ENCODE data around the gene ASTN2.

- TF ChIP-seq, protein P1, sequence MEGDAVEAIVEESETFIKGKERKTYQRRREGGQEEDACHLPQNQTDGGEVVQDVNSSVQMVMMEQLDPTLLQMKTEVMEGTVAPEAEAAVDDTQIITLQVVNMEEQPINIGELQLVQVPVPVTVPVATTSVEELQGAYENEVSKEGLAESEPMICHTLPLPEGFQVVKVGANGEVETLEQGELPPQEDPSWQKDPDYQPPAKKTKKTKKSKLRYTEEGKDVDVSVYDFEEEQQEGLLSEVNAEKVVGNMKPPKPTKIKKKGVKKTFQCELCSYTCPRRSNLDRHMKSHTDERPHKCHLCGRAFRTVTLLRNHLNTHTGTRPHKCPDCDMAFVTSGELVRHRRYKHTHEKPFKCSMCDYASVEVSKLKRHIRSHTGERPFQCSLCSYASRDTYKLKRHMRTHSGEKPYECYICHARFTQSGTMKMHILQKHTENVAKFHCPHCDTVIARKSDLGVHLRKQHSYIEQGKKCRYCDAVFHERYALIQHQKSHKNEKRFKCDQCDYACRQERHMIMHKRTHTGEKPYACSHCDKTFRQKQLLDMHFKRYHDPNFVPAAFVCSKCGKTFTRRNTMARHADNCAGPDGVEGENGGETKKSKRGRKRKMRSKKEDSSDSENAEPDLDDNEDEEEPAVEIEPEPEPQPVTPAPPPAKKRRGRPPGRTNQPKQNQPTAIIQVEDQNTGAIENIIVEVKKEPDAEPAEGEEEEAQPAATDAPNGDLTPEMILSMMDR (IDR thresholded peaks at IDR 0.05) = no peak
- TF ChIP-seq POLR2AphosphoS5 (IDR thresholded peaks at IDR 0.05) (no peak), EP300 (IDR thresholded peaks at IDR 0.05; ENCODE audit: low read depth) (no peak)
These were observed 553.5 kb downstream of the ASTN2 start for GRCh38 chr9:116861321-116861720.

Measured in transverse colon (tissue), 4 donors.